CD4-positive, alpha-beta T cell (primary cell): ENCODE results near the gene MAGI3. TPM values are rescaled to one million over a fixed set of nuclear protein-coding genes. Genes with fewer than 3 reads are reported as not detected.

Experiments
- ATAC-seq: fragments of 200-7000 bp; cut with Tn5 transposase; one replicate; pipeline ENCODE4 v1.10.0; 2022; ENCODE audit warnings: mild to moderate bottlenecking; ENCODE audit not compliant: poor library complexity
- CTCF ChIA-PET: fragments of 350-600 bp; sonication (Branson Sonifier 250); formaldehyde crosslinking; loops from one replicate; lab custom pipeline; 2021; ENCODE audit warnings: antibody characterized with exemption, inconsistent platforms; lab: Charles Lee
- POLR2A ChIA-PET: fragments of 350-600 bp; sonication (Branson Sonifier 250); formaldehyde crosslinking; loops from one replicate; lab custom pipeline; 2021; ENCODE audit warnings: antibody characterized with exemption, inconsistent platforms; lab: Charles Lee
- DNase-seq, 14 experiments: peaks; one replicate each; pipeline ENCODE4 v3.0.0-alpha.2; 2013 to 2020; ENCODE audit warnings: mixed read lengths in 2 of 14
- H3K27ac ChIP-seq, 2 donors: one replicate each; pipeline versions ENCODE4 v1.5.1 to v1.7.0; 2013; ENCODE audit warnings: low read length in 2 of 2, low read depth in 1 of 2, mild to moderate bottlenecking in 1 of 2
- H3K27me3 ChIP-seq, 2 experiments: 1 replicate in 1 of 2; 2 replicates in 1 of 2; pipeline versions ENCODE4 v1.6.1 to v1.7.0; 2013; ENCODE audit warnings: low read length in 2 of 2, control low read depth in 1 of 2, mild to moderate bottlenecking in 1 of 2, moderate library complexity in 1 of 2; ENCODE audit not compliant: insufficient read depth in 2 of 2, control insufficient read depth in 1 of 2
- H3K36me3 ChIP-seq: one replicate; pipeline ENCODE4 v1.6.1; 2013; ENCODE audit warnings: low read length, control low read depth; ENCODE audit not compliant: insufficient read depth
- H3K4me1 ChIP-seq: one replicate; pipeline ENCODE4 v1.6.1; 2013; ENCODE audit warnings: low read length, control low read depth; ENCODE audit not compliant: insufficient read depth
- H3K4me3 ChIP-seq: one replicate; pipeline ENCODE4 v1.5.1; 2013; ENCODE audit warnings: mild to moderate bottlenecking, low read length, moderate library complexity
- H3K9me3 ChIP-seq, 2 experiments: 1 replicate in 1 of 2; 2 replicates in 1 of 2; pipeline versions ENCODE4 v1.6.1 to v1.7.0; 2013; ENCODE audit warnings: low read length in 2 of 2, mild to moderate bottlenecking in 2 of 2, control low read depth in 1 of 2, moderate library complexity in 1 of 2; ENCODE audit not compliant: control insufficient read depth in 1 of 2, insufficient read depth in 1 of 2
- H3K27ac Mint-ChIP-seq: one replicate; pipeline ENCODE4 v1.8.0; 2020; ENCODE audit warnings: mixed read lengths
- H3K27me3 Mint-ChIP-seq: one replicate; pipeline ENCODE4 v1.8.0; 2021; ENCODE audit warnings: mixed read lengths
- H3K36me3 Mint-ChIP-seq: one replicate; pipeline ENCODE4 v1.8.0; 2021; ENCODE audit warnings: low read depth, mixed read lengths
- H3K4me1 Mint-ChIP-seq: one replicate; pipeline ENCODE4 v1.8.0; 2021; ENCODE audit warnings: low read depth, mixed read lengths
- H3K4me3 Mint-ChIP-seq: one replicate; pipeline ENCODE4 v1.8.0; 2020; ENCODE audit warnings: mild to moderate bottlenecking, mixed read lengths
- H3K9me3 Mint-ChIP-seq: one replicate; pipeline ENCODE4 v1.8.0; 2020; ENCODE audit warnings: mixed read lengths
- CTCF ChIP-seq: fragments of 200-600 bp; IDR thresholded peaks from one replicate; pipeline ENCODE4 v1.8.0; 2022; ENCODE audit warnings: antibody characterized with exemption, mild to moderate bottlenecking
- intact Hi-C, 2 experiments: fragments of 100-400 bp; cut with DNase I in 1 of 2; cut with micrococcal nuclease in 1 of 2; formaldehyde crosslinking; loops; one replicate each; pipeline versions ENCODE4 v1.15.1 to v1.9.0; 2023 to 2025; cut with DNase I, micrococcal nuclease
- total RNA-seq, 174 experiments: library from RNA in 2 of 174; stranded (reverse) in 2 of 174; gene quantifications; one replicate each; pipeline ENCODE4 v1.2.3 and lab custom pipeline; 2021 to 2026

MAGI3 gene
- total RNA-seq, 2 experiments from 2014 or later = 6.7 to 8.7 TPM

- Histone ChIP-seq H3K9me3 (peaks cover 0 to 4% of the 10 kb centered on the region in 2 experiments), H3K4me3 (no peak overlapping the region), H3K36me3 (no peaks in the 10 kb centered on the region), H3K4me1 (no peaks in the 10 kb centered on the region), H3K27ac (no peak overlapping the region), H3K27me3 (no peaks in the 10 kb centered on the region)
- CTCF ChIA-PET = interaction anchor here (1.6 kb wide), 1 partner anchor 13 kb away, joined by 5 read pairs; no protein-coding TSS in a partner anchor
- Mint-ChIP-seq H3K4me3 (no peak overlapping the region), H3K4me1 (no peaks in the 10 kb centered on the region), H3K27ac (no peak overlapping the region), H3K9me3 (no peaks in the 10 kb centered on the region), H3K27me3 (no peaks in the 10 kb centered on the region), H3K36me3 (no peaks in the 10 kb centered on the region)
- no peak for TF ChIP-seq CTCF
- intact Hi-C loops = no loop called here
- POLR2A ChIA-PET = no interaction called here
- ATAC-seq (no peak), DNase-seq (no peak)
These were observed 150.0 kb downstream of the MAGI3 start for GRCh38 chr1:113540335-113540734.

- TF ChIP-seq CTCF = no peak
- Mint-ChIP-seq H3K4me1 (no peaks in the 10 kb centered on the region), H3K27me3 (no peaks in the 10 kb centered on the region), H3K9me3 (no peaks in the 10 kb centered on the region), H3K36me3 (no peaks in the 10 kb centered on the region), H3K4me3 (no peak overlapping the region), H3K27ac (no peak overlapping the region)
- no peak for ATAC-seq
- H3K27me3 ChIP-seq = no peaks in the 10 kb centered on the region
- no peak for DNase-seq
- intact Hi-C loops = no loop called here
- H3K27ac ChIP-seq = no peak overlapping the region
- ChIA-PET CTCF (interaction anchor here (1.2 to 1.6 kb wide), 2 partner anchors 12 to 14 kb away, joined by 3 to 5 read pairs; no protein-coding TSS in a partner anchor), POLR2A (no interaction called here)
- H3K4me1 ChIP-seq = no peaks in the 10 kb centered on the region
- H3K36me3 ChIP-seq = no peaks in the 10 kb centered on the region
- no peak overlapping the region for H3K4me3 ChIP-seq
- H3K9me3 ChIP-seq = peaks cover 0 to 4% of the 10 kb centered on the region in 2 experiments
These were observed 150.8 kb downstream of the MAGI3 start for GRCh38 chr1:113541106-113541505.

DNA sequence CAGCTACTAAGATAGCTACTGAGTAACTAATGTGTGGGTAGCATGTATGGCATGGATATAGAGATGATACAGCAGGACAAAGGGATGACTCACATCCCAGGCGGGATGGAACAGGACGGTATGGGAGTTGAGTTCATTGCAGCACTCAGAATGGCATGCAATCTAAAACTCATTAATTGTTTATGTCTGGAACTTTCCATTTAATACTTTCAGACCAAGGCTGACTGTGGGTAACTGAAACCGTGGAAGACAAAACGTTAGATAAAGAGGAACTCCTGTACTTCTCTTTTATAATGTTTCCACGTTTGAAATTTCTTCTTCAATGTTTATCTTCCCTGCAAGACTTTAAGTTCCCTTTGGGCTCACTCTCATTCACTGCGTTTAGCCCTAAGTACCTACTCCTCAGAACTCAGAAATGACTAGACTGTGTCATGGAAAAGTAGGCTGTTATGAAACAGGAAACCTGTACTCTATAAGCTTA is 151.9 kb downstream of the MAGI3 start:
- H3K4me1 ChIP-seq = no peaks in the 10 kb centered on the region
- Mint-ChIP-seq H3K36me3 (no peaks in the 10 kb centered on the region), H3K4me3 (no peak overlapping the region), H3K9me3 (no peaks in the 10 kb centered on the region), H3K27ac (no peak overlapping the region), H3K27me3 (no peaks in the 10 kb centered on the region), H3K4me1 (no peaks in the 10 kb centered on the region)
- POLR2A ChIA-PET = no interaction called here
- ATAC-seq (no peak), DNase-seq (no peak)
- intact Hi-C loops = no loop called here
- H3K27me3 ChIP-seq = no peaks in the 10 kb centered on the region
- H3K4me3 ChIP-seq = no peak overlapping the region
- H3K36me3 ChIP-seq = no peaks in the 10 kb centered on the region
- TF ChIP-seq CTCF = no peak
- no peak overlapping the region for H3K27ac ChIP-seq
- CTCF ChIA-PET = interaction anchor here (1.2 kb wide), 1 partner anchor 11 kb away, joined by 3 read pairs; no protein-coding TSS in a partner anchor
- peaks cover 0 to 12% of the 10 kb centered on the region in 2 experiments for H3K9me3 ChIP-seq
